Measurements from ENCODE around the gene JUP.

- TF ChIP-seq GATA1 (IDR thresholded peaks at IDR 0.05; ENCODE audit: low read depth, low read length) (no peak), POLR2A (IDR thresholded peaks at IDR 0.05; ENCODE audit: low read length) (no peak)
Observed at GRCh38 chr17:41772218-41772585, 14.3 kb downstream of the JUP start.
